HCT116 (cell line): ENCODE measurements around the gene TENM4. TPM values are rescaled to one million over a fixed set of nuclear protein-coding genes. Genes with fewer than 3 reads are reported as not detected.

Source experiments
- ATAC-seq: fragments of 200-7000 bp; cut with Tn5 transposase; 2 replicates; pipeline ENCODE4 v1.9.1; 2020; ENCODE audit warnings: mild to moderate bottlenecking, moderate library complexity
- BruUV-seq: library from RNA; stranded (reverse); fragments of 400-500 nt; replicated peaks from 2 replicates; lab custom pipeline; 2021; lab: Mats Ljungman, UMichigan
- CTCF ChIA-PET: fragments of 300-600 bp; sonication (Branson Sonifier 250); formaldehyde crosslinking; loops from one replicate; lab custom pipeline; 2021; ENCODE audit warnings: antibody characterized with exemption; lab: Charles Lee
- POLR2A ChIA-PET: fragments of 300-600, 350-600 bp; sonication (Branson Sonifier 250); formaldehyde crosslinking; loops from one replicate; lab custom pipeline; 2021; ENCODE audit warnings: antibody characterized with exemption; lab: Charles Lee
- RAD21 ChIA-PET, 2 experiments: fragments of 300-600 bp; sonication (Branson Sonifier 250); formaldehyde crosslinking; loops; one replicate each; lab custom pipeline; 2023; ENCODE audit warnings: low total read pairs in 2 of 2; ENCODE audit not compliant: uncharacterized antibody in 2 of 2, unreplicated experiment in 2 of 2, low non-redundant PET in 1 of 2; lab: Charles Lee
- DNase-seq: peaks from one replicate; pipeline ENCODE4 v3.0.0-alpha.2; 2010; ENCODE audit warnings: low read depth, low spot score
- H2AFZ ChIP-seq: fragments of 200-600 bp; shearing (Covaris generic), sonication (generic); 2 replicates; pipeline ENCODE4 v1.6.1; 2017; ENCODE audit warnings: low read depth, mixed run types, mixed read lengths, antibody characterized with exemption, low read length; ENCODE audit not compliant: poor library complexity, severe bottlenecking
- H3K27ac ChIP-seq: 2 replicates; pipeline ENCODE4 v1.5.1; 2012; ENCODE audit warnings: low read depth, low read length
- H3K27me3 ChIP-seq: fragments of 200-600 bp; sonication (generic); 2 replicates; pipeline ENCODE4 v1.6.1; 2016; ENCODE audit warnings: mixed run types, low read length, mixed read lengths; ENCODE audit not compliant: insufficient read depth
- H3K36me3 ChIP-seq, 2 experiments: fragments of 200-500 bp in 1 of 2; fragments of 200-600 bp in 1 of 2; sonication (Bioruptor generic) in 1 of 2; sonication (generic) in 1 of 2; 2 replicates each; pipeline versions ENCODE4 v1.5.1 to v1.6.1; 2014 to 2016; ENCODE audit warnings: low read length in 2 of 2, inconsistent platforms in 1 of 2, mixed read lengths in 1 of 2, mixed run types in 1 of 2; ENCODE audit not compliant: insufficient read depth in 2 of 2, control insufficient read depth in 1 of 2
- H3K4me1 ChIP-seq, 2 experiments: fragments of 200-600 bp in 1 of 2; sonication (generic) in 1 of 2; 2 replicates each; pipeline versions ENCODE4 v1.5.1 to v1.6.1; 2012 to 2017; ENCODE audit warnings: low read length in 2 of 2, inconsistent platforms in 1 of 2, mild to moderate bottlenecking in 1 of 2, mixed read lengths in 1 of 2, mixed run types in 1 of 2, moderate library complexity in 1 of 2; ENCODE audit not compliant: insufficient read depth in 2 of 2, control insufficient read depth in 1 of 2
- H3K4me2 ChIP-seq: fragments of 200-600 bp; sonication (generic); 2 replicates; pipeline ENCODE4 v1.6.1; 2017; ENCODE audit warnings: mixed run types, low read length, mixed read lengths
- H3K4me3 ChIP-seq, 2 experiments: fragments of 200-600 bp in 1 of 2; sonication (generic) in 1 of 2; replicated peaks in 1 of 2; 2 replicates each; pipeline ENCODE4 v1.5.1; 2011 to 2016; ENCODE audit warnings: low read length in 2 of 2, control low read depth in 1 of 2, low read depth in 1 of 2, mild to moderate bottlenecking in 1 of 2, mixed read lengths in 1 of 2, mixed run types in 1 of 2
- H3K79me2 ChIP-seq: fragments of 200-600 bp; sonication (generic); 2 replicates; pipeline ENCODE4 v1.6.1; 2017; ENCODE audit warnings: mild to moderate bottlenecking, mixed run types, low read length, moderate library complexity, mixed read lengths; ENCODE audit not compliant: insufficient read depth
- H3K9ac ChIP-seq: fragments of 200-600 bp; sonication (generic); 2 replicates; pipeline ENCODE4 v1.6.1; 2016; ENCODE audit warnings: low read length, mixed read lengths
- H3K9me2 ChIP-seq: fragments of 200-600 bp; sonication (generic), shearing (Covaris generic); 2 replicates; pipeline ENCODE4 v1.6.1; 2017; ENCODE audit warnings: mixed run types, mild to moderate bottlenecking, moderate library complexity; ENCODE audit not compliant: insufficient read depth
- H3K9me3 ChIP-seq, 2 experiments: fragments of 200-500 bp in 1 of 2; fragments of 200-600 bp in 1 of 2; sonication (Bioruptor generic) in 1 of 2; sonication (generic) in 1 of 2; 2 replicates each; pipeline ENCODE4 v1.6.1; 2014 to 2017; ENCODE audit warnings: low read length in 2 of 2, mixed read lengths in 2 of 2, inconsistent platforms in 1 of 2, low read depth in 1 of 2, mild to moderate bottlenecking in 1 of 2, mixed run types in 1 of 2, moderate library complexity in 1 of 2; ENCODE audit not compliant: control insufficient read depth in 1 of 2, insufficient read depth in 1 of 2
- H4K20me1 ChIP-seq: fragments of 200-600 bp; sonication (generic), shearing (Covaris generic); 2 replicates; pipeline ENCODE4 v1.6.1; 2017; ENCODE audit warnings: mixed run types, mild to moderate bottlenecking, moderate library complexity; ENCODE audit not compliant: insufficient read depth
- CBX3 ChIP-seq: IDR thresholded peaks from 2 replicates; pipeline ENCODE4 v1.6.1; 2012; ENCODE audit warnings: low read depth
- CEBPB ChIP-seq: IDR thresholded peaks from 2 replicates; pipeline ENCODE4 v1.6.1; 2012; ENCODE audit warnings: low read depth
- ELF1 ChIP-seq: IDR thresholded peaks from 2 replicates; pipeline ENCODE4 v1.6.1; 2012; ENCODE audit warnings: low read depth, borderline replicate concordance
- EZH2 ChIP-seq: fragments of 200-600 bp; sonication (generic); IDR thresholded peaks from 2 replicates; pipeline ENCODE4 v1.6.1; 2017; ENCODE audit warnings: antibody characterized with exemption, mixed run types
- SRF ChIP-seq: IDR thresholded peaks from 2 replicates; pipeline ENCODE4 v1.6.1; 2012; ENCODE audit warnings: low read depth
- ZFX ChIP-seq: fragments of 450-650 bp; IDR thresholded peaks from 2 replicates; pipeline ENCODE4 v1.6.1; 2017
- intact Hi-C: fragments of 100-400 bp; cut with micrococcal nuclease; formaldehyde crosslinking; loops from 2 replicates; pipeline ENCODE4 v1.10.0; 2022
- total RNA-seq: library from RNA; stranded (reverse); gene quantifications from one replicate; pipeline ENCODE4 v1.2.1, GENCODE V29; 2021; ENCODE audit not compliant: unreplicated experiment

TENM4 gene
- total RNA-seq, 1 experiment from 2014 or later = 0.05 TPM

DNA sequence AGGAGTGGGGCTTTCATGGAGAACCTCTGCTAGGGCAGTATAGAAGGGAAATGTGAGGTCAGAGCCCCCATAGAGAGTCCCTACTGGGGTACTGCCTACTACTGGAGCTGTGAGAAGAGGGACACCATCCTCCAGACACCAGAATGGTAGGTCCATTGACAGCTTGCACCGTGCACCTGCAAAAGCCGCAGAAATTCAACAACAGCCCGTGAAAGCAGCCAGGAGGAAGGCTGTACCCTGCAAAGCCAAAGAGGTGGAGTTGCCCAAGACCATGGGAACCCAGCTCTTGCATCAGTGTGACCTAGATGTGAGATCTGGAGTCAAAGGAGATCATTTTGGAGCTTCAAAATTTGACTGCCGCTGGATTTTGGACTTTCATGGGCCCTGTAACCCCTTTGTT is 245.6 kb downstream of the TENM4 start:
- ChIA-PET CTCF (no interaction called here), RAD21 (no interaction called here), POLR2A (no interaction called here)
- H3K4me3 ChIP-seq = no peak overlapping the region
- H3K9ac ChIP-seq = no peak overlapping the region
- TF ChIP-seq SRF (no peak), ZFX (no peak), CEBPB (no peak), CBX3 (no peak)
- H3K79me2 ChIP-seq = no peaks in the 10 kb centered on the region
- H3K4me1 ChIP-seq = no peaks in the 10 kb centered on the region
- BruUV-seq = no TSS peak
- H3K4me2 ChIP-seq = no peak overlapping the region
- H3K27ac ChIP-seq = no peak overlapping the region
- no peak for ATAC-seq
- intact Hi-C loops = no loop called here
- no peaks in the 10 kb centered on the region for H3K9me2 ChIP-seq
- no peaks in the 10 kb centered on the region for H4K20me1 ChIP-seq
- no peak overlapping the region for H2AFZ ChIP-seq
- H3K9me3 ChIP-seq = no peaks in the 10 kb centered on the region
- no peaks in the 10 kb centered on the region for H3K36me3 ChIP-seq
- H3K27me3 ChIP-seq = peaks cover 5% of the 10 kb centered on the region; the same call in 1 of the 2 replicates
- DNase-seq = no peak

DNA sequence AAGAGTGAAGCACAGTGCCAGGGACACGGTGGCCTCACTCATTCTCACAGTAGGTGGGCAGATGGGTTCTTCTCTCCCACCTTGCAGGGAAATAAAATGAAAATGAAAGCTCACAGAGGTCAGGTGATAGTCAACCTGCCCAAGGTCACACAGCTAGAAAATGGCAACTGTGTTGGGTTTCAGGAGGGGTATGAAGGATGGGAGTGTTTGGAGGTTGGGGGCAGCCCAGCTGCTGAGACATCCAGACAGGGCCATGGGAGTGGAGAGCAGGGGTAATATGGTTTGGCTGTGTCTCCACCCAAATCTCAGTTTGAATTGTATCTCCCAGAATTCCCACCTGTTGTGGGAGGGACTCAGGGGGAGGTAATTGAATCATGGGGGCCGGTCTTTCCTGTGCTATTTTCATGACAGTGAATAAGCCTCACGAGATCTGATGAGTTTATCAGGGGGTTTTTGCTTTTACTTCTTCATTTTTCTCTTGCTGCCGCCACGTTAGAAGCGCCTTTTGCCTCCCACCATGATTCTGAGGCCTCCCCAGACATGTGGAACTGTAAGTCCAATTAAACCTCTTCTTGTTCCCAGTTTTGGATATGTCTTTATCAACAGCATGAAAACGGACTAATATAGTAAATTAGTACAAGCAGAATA is 247.0 kb downstream of the TENM4 start:
- no peak overlapping the region for H3K4me2 ChIP-seq
- H4K20me1 ChIP-seq = no peaks in the 10 kb centered on the region
- peaks cover 9% of the 10 kb centered on the region; the same call in 1 of the 2 replicates for H3K27me3 ChIP-seq
- H2AFZ ChIP-seq = no peak overlapping the region
- H3K36me3 ChIP-seq = no peaks in the 10 kb centered on the region
- no peak for ATAC-seq
- intact Hi-C loops = no loop called here
- no peaks in the 10 kb centered on the region for H3K9me2 ChIP-seq
- TF ChIP-seq ELF1 (no peak), EZH2 (no peak)
- no TSS peak for BruUV-seq
- H3K9ac ChIP-seq = no peak overlapping the region
- H3K9me3 ChIP-seq = no peaks in the 10 kb centered on the region
- CTCF ChIA-PET = no interaction called here
- no peak overlapping the region for H3K27ac ChIP-seq
- POLR2A ChIA-PET = no interaction called here
- no peak overlapping the region for H3K4me3 ChIP-seq
- RAD21 ChIA-PET = no interaction called here
- no peaks in the 10 kb centered on the region for H3K79me2 ChIP-seq
- no peaks in the 10 kb centered on the region for H3K4me1 ChIP-seq
- DNase-seq = no peak
